K562 (cell line): ENCODE results near the gene SORBS2. TPM values are rescaled to one million over a fixed set of nuclear protein-coding genes. Genes with fewer than 3 reads are reported as not detected.

ENCODE experiments used
- ATAC-seq: fragments of 200-7000 bp; cut with Tn5 transposase; 3 replicates; pipeline ENCODE4 v1.9.1; 2020; ENCODE audit warnings: moderate library complexity
- BruUV-seq: library from RNA; stranded (reverse); fragments of 400-500 nt; replicated peaks from 2 replicates; lab custom pipeline; 2021; lab: Mats Ljungman, UMichigan
- CTCF ChIA-PET: fragments of 300-600 bp; formaldehyde crosslinking; extraction: SDS; loops from one replicate; lab custom pipeline; 2021; ENCODE audit warnings: low intra/inter-chr PET ratio; lab: Yijun Ruan, JAX
- POLR2A ChIA-PET: fragments of 300-600, 350-650 bp; sonication (Branson Sonifier 250); formaldehyde crosslinking; extraction: SDS; loops from one replicate; lab custom pipeline; 2021; ENCODE audit warnings: antibody characterized with exemption, inconsistent platforms; lab: Yijun Ruan, JAX
- DNase-seq, 4 experiments: peaks; one replicate each; pipeline versions ENCODE4 v3.0.0 to v3.0.0-alpha.2; 2011 to 2018; ENCODE audit warnings: low spot score in 3 of 4, mixed read lengths in 3 of 4; ENCODE audit errors: extremely low read depth in 1 of 4
- FAIRE-seq: peaks from 2 replicates; lab custom pipeline; 2011; peaks lifted over from hg19 to GRCh38; lab: Jason Lieb, UNC
- H2AFZ ChIP-seq: 2 replicates; pipeline ENCODE4 v1.6.0; 2011; ENCODE audit warnings: low read depth, low read length, control low read depth, inconsistent platforms
- H3K27ac ChIP-seq: fragments of 200-600 bp; 3 replicates; pipeline ENCODE4 v1.8.0; 2011; ENCODE audit warnings: low read depth, mild to moderate bottlenecking, control low read depth, inconsistent platforms, low read length, moderate library complexity, mixed read lengths; ENCODE audit errors: extremely low read depth
- H3K27me3 ChIP-seq, 2 experiments: fragments of 300-600 bp in 1 of 2; 2 replicates in 1 of 2; 3 replicates in 1 of 2; pipeline versions ENCODE4 v1.6.0 to v1.8.0; 2011; ENCODE audit warnings: inconsistent platforms in 2 of 2, low read length in 2 of 2, mild to moderate bottlenecking in 1 of 2, mixed read lengths in 1 of 2, moderate library complexity in 1 of 2; ENCODE audit not compliant: control insufficient read depth in 2 of 2, insufficient read depth in 2 of 2
- H3K36me3 ChIP-seq: fragments of 300-600 bp; 3 replicates; pipeline ENCODE4 v1.8.0; 2011; ENCODE audit warnings: mild to moderate bottlenecking, low read length, inconsistent platforms; ENCODE audit not compliant: control insufficient read depth, insufficient read depth
- H3K4me1 ChIP-seq, 2 experiments: fragments of 200-600 bp in 1 of 2; replicated peaks in 1 of 2; 2 replicates in 1 of 2; 3 replicates in 1 of 2; pipeline versions ENCODE4 v1.5.1 to v1.8.0; 2011; ENCODE audit warnings: inconsistent platforms in 2 of 2, low read length in 2 of 2, mild to moderate bottlenecking in 1 of 2, mixed read lengths in 1 of 2, moderate library complexity in 1 of 2; ENCODE audit not compliant: control insufficient read depth in 2 of 2, insufficient read depth in 2 of 2
- H3K4me2 ChIP-seq: 2 replicates; pipeline ENCODE4 v1.6.1; 2011; ENCODE audit warnings: low read length, control low read depth, inconsistent platforms, mixed read lengths; ENCODE audit not compliant: insufficient read depth
- H3K4me3 ChIP-seq: fragments of 200-600 bp; sonication (generic), shearing (Covaris generic); 2 replicates; pipeline ENCODE4 v1.5.1; 2016; ENCODE audit warnings: control low read depth, inconsistent platforms
- H3K79me2 ChIP-seq: fragments of 200-600 bp; 3 replicates; pipeline ENCODE4 v1.8.0; 2011; ENCODE audit warnings: low read length, inconsistent platforms; ENCODE audit not compliant: control insufficient read depth, insufficient read depth
- H3K9ac ChIP-seq, 2 experiments: 2 replicates each; pipeline versions ENCODE4 v1.6.0 to v1.6.1; 2011; ENCODE audit warnings: low read depth in 2 of 2, low read length in 2 of 2, control low read depth in 1 of 2, inconsistent platforms in 1 of 2, mild to moderate bottlenecking in 1 of 2, mixed read lengths in 1 of 2; ENCODE audit not compliant: insufficient read depth in 1 of 2
- H3K9me1 ChIP-seq: one replicate; pipeline ENCODE4 v1.6.0; 2011; ENCODE audit warnings: inconsistent platforms, mild to moderate bottlenecking, low read length, moderate library complexity; ENCODE audit not compliant: control insufficient read depth, insufficient read depth
- H3K9me3 ChIP-seq: replicated peaks from 2 replicates; pipeline ENCODE4 v1.5.1; 2011; ENCODE audit warnings: low read depth, low read length, inconsistent platforms; ENCODE audit not compliant: control insufficient read depth, insufficient read depth
- H4K20me1 ChIP-seq: replicated peaks from 2 replicates; pipeline ENCODE4 v1.6.1; 2011; ENCODE audit warnings: low read length, inconsistent platforms, mixed read lengths; ENCODE audit not compliant: control insufficient read depth, insufficient read depth
- FOXM1 ChIP-seq, 2 experiments: fragments of 450-650 bp in 1 of 2; sonication (generic) in 1 of 2; formaldehyde crosslinking in 1 of 2; IDR thresholded peaks; 2 replicates each; pipeline versions ENCODE4 v1.6.1 to v1.9.0; 2017 to 2022; ENCODE audit warnings: low read depth in 2 of 2, mild to moderate bottlenecking in 2 of 2, missing genetic modification reagents in 1 of 2, moderate library complexity in 1 of 2
- NBN ChIP-seq: fragments of 450-650 bp; IDR thresholded peaks from 2 replicates; pipeline ENCODE4 v1.6.1; 2016; ENCODE audit warnings: low read depth, mild to moderate bottlenecking
- ZBTB17 ChIP-seq: fragments of 450-650 bp; formaldehyde crosslinking; IDR thresholded peaks from 2 replicates; pipeline ENCODE4 v1.4.0; 2020; ENCODE audit warnings: mild to moderate bottlenecking
- ZNF212 ChIP-seq: fragments of 450-650 bp; formaldehyde crosslinking; IDR thresholded peaks from 2 replicates; pipeline ENCODE4 v1.4.0; 2020; ENCODE audit warnings: mild to moderate bottlenecking
- WGBS: fragments of 100-300 bp; shearing (Covaris generic); methylation state at CpG from one replicate; pipeline ENCODE4 v1.1.6; 2016; ENCODE audit warnings: low coverage, mixed read lengths; ENCODE audit not compliant: insufficient coverage; ENCODE audit errors: missing lambda C conversion rate; 5-methylcytosine and 5-hydroxymethylcytosine counted together
- in situ Hi-C: fragments of 300-500 bp; cut with MboI; formaldehyde crosslinking; loops from 4 replicates; pipeline ENCODE4 v1.15.0; 2018; ENCODE audit warnings: inconsistent platforms, mixed read lengths
- intact Hi-C: fragments of 100-400 bp; cut with micrococcal nuclease; formaldehyde crosslinking; loops from 2 replicates; pipeline ENCODE4 v1.14.2; 2022
- polyA plus RNA-seq, 8 experiments: library from polyadenylated mRNA; depleted of rRNA in 4 of 8; stranded (reverse) in 5 of 8; unstranded in 3 of 8; fragments of >200 nt; fragmentation: Nextera tagmentation in 2 of 8; fragmentation: Illumina TruSeq in 1 of 8; extraction: Ambion mirVana in 2 of 8; extraction: Trizol in 1 of 8; gene quantifications; 2 replicates each; pipeline versions ENCODE4 v1.2.1 to v1.2.3, GENCODE V29; 2011 to 2014; ENCODE audit warnings: inconsistent platforms in 1 of 8, missing spikeins in 1 of 8
- total RNA-seq, 7 experiments: library from RNA; depleted of rRNA in 6 of 7; stranded (reverse); fragments of >200 nt in 6 of 7; fragmentation: Illumina TruSeq in 2 of 7; extraction: Trizol in 2 of 7; gene quantifications; 2 replicates each; pipeline versions ENCODE4 v1.2.1 to v1.2.3, GENCODE V29; 2011 to 2021; ENCODE audit warnings: low replicate concordance in 1 of 7
- TF ChIP-seq, protein P1 (sequence below): sonication (generic); formaldehyde crosslinking; IDR thresholded peaks from 2 replicates; pipeline ENCODE4 v1.8.1; 2023; ENCODE audit warnings: mild to moderate bottlenecking, missing genetic modification reagents
- TF ChIP-seq, protein P2 (sequence below): fragments of 250-450 bp; sonication (Bioruptor Pico); IDR thresholded peaks from 2 replicates; pipeline ENCODE4 v1.5.0; 2021
- TF ChIP-seq, protein P3 (sequence below): fragments of 250-450 bp; sonication (Bioruptor Pico); IDR thresholded peaks from 2 replicates; pipeline ENCODE4 v1.4.0; 2020; ENCODE audit warnings: borderline replicate concordance
- TF ChIP-seq, protein P4 (sequence below): fragments of 200-400 bp; formaldehyde crosslinking; IDR thresholded peaks from 2 replicates; pipeline ENCODE4 v1.6.1; 2017; ENCODE audit warnings: mild to moderate bottlenecking, low read depth, low read length, moderate library complexity

The SORBS2 gene
- total and polyA plus RNA-seq, 9 of the 15 experiments (the other 6 are each of a cell fraction or from before 2014, with no cell fraction given), result 0.29 TPM; not detected in 8

DNA sequence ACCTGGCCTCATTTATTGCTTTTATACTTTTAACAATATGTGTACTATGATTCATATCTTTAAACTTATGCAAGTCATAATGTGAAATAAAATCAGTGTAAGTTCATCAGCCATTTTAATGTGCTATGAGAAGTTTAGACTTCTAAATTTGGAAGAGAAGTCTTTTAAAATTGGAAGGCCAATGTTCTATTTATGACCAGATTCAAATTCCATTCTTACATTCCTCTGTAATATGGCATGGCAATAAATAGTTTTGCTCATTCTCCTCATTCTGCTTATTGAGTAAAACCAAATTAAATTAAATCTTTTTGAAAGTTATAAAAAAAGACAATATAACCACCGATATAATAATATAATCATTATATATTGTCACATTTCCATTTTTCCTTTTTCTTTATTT, 126.2 kb downstream of the SORBS2 start (continued):
- TF ChIP-seq, protein P1, sequence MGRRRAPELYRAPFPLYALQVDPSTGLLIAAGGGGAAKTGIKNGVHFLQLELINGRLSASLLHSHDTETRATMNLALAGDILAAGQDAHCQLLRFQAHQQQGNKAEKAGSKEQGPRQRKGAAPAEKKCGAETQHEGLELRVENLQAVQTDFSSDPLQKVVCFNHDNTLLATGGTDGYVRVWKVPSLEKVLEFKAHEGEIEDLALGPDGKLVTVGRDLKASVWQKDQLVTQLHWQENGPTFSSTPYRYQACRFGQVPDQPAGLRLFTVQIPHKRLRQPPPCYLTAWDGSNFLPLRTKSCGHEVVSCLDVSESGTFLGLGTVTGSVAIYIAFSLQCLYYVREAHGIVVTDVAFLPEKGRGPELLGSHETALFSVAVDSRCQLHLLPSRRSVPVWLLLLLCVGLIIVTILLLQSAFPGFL (CRISPR knock-in tag), result no peak

DNA sequence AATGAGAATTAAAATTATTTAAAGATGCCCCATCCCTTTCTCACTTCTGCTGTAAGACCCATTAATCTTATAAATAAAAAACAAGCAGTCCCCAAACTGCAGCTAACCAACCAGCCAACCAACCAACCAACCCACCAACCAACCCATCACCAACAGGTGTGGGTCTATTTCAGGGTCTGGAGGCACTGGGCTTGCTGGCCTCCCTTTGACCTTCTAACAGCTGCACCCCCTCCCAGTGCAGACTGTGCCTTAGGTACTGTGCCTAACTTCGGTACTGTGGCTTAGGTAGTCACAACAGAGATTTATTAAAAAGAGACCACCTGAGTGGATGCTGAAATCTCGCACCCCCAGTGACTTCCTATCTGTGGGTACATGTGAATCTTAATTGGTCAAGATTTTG, 128.1 kb downstream of the SORBS2 start:
- intact Hi-C loops (no loop called here), in situ Hi-C loops (no loop called here)
- no peak overlapping the region for H3K27ac ChIP-seq
- H2AFZ ChIP-seq, result no peak overlapping the region
- no peaks in the 10 kb centered on the region for H3K9me3 ChIP-seq
- no TSS peak for BruUV-seq
- TF ChIP-seq ZBTB17, result no peak
- no peak for TF ChIP-seq ZNF212 (CRISPR knock-in tag)
- TF ChIP-seq FOXM1 (IDR thresholded peaks at IDR 0.05; ENCODE audit: low read depth), result no peak
- TF ChIP-seq FOXM1 (CRISPR knock-in tag; IDR thresholded peaks at IDR 0.05; ENCODE audit: low read depth), result no peak
- TF ChIP-seq, protein P2, sequence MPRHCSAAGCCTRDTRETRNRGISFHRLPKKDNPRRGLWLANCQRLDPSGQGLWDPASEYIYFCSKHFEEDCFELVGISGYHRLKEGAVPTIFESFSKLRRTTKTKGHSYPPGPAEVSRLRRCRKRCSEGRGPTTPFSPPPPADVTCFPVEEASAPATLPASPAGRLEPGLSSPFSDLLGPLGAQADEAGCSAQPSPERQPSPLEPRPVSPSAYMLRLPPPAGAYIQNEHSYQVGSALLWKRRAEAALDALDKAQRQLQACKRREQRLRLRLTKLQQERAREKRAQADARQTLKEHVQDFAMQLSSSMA (CRISPR knock-in tag), result no peak
- TF ChIP-seq, protein P3, sequence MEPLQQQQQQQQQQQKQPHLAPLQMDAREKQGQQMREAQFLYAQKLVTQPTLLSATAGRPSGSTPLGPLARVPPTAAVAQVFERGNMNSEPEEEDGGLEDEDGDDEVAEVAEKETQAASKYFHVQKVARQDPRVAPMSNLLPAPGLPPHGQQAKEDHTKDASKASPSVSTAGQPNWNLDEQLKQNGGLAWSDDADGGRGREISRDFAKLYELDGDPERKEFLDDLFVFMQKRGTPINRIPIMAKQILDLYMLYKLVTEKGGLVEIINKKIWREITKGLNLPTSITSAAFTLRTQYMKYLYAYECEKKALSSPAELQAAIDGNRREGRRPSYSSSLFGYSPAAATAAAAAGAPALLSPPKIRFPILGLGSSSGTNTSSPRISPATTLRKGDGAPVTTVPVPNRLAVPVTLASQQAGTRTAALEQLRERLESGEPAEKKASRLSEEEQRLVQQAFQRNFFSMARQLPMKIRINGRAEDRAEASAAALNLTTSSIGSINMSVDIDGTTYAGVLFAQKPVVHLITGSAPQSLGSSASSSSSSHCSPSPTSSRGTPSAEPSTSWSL, result no peak
- TF ChIP-seq NBN, result no peak
- TF ChIP-seq, protein P4, sequence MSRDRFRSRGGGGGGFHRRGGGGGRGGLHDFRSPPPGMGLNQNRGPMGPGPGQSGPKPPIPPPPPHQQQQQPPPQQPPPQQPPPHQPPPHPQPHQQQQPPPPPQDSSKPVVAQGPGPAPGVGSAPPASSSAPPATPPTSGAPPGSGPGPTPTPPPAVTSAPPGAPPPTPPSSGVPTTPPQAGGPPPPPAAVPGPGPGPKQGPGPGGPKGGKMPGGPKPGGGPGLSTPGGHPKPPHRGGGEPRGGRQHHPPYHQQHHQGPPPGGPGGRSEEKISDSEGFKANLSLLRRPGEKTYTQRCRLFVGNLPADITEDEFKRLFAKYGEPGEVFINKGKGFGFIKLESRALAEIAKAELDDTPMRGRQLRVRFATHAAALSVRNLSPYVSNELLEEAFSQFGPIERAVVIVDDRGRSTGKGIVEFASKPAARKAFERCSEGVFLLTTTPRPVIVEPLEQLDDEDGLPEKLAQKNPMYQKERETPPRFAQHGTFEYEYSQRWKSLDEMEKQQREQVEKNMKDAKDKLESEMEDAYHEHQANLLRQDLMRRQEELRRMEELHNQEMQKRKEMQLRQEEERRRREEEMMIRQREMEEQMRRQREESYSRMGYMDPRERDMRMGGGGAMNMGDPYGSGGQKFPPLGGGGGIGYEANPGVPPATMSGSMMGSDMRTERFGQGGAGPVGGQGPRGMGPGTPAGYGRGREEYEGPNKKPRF, result no peak
- H3K79me2 ChIP-seq, result no peaks in the 10 kb centered on the region
- no peaks in the 10 kb centered on the region for H4K20me1 ChIP-seq
- H3K36me3 ChIP-seq, result no peaks in the 10 kb centered on the region
- DNase-seq (no peak), ATAC-seq (no peak), FAIRE-seq (no peak)
- ChIA-PET POLR2A (no interaction called here), CTCF (no interaction called here)
- H3K27me3 ChIP-seq, result peaks cover 0 to 4% of the 10 kb centered on the region in 2 experiments; a peak in 4 of 5 replicates
- 0% methylated on average over 2 of the region's 2 CpGs for WGBS
- H3K4me1 ChIP-seq, result no peaks in the 10 kb centered on the region
- no peak overlapping the region for H3K4me2 ChIP-seq
- H3K9ac ChIP-seq, result no peak overlapping the region
- no peak overlapping the region for H3K4me3 ChIP-seq
- H3K9me1 ChIP-seq, result no peaks in the 10 kb centered on the region
